ENCODE data around the gene GIMAP6. TPM values are rescaled to one million over a fixed set of nuclear protein-coding genes. Genes with fewer than 3 reads are reported as not detected.

Gene GIMAP6
- total RNA-seq, 2 donors from 2014 or later: 4.8 to 7.1 TPM

DNA sequence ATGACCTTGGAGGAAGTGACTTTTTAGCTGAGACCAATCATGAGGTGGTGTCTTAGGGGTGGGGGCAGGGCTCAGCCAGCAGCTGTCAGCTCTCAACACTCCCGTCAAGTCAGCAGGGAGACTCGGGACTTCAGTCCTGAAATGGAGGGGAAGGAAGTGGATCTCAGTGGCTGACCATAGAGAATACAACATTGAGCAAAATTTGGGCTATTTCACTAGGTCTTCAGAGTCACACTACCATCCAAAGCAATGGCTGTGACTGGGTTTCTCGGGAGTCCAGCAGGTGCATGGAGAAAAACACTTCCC lies 16.8 kb upstream of the GIMAP6 start:
- intact Hi-C loops (cut with DNase I): no loop called here
- no peak overlapping the region for H3K27ac ChIP-seq
- no peak overlapping the region for H3K4me3 ChIP-seq
- H3K4me1 ChIP-seq: no peaks in the 10 kb centered on the region
- H3K36me3 ChIP-seq: no peaks in the 10 kb centered on the region
- H3K9ac ChIP-seq (ENCODE audit: low read depth in 2 of 2, low read length in 2 of 2): no peak overlapping the region
- no peaks in the 10 kb centered on the region for H3K27me3 ChIP-seq
- no peak for DNase-seq
- TF ChIP-seq, protein P1, sequence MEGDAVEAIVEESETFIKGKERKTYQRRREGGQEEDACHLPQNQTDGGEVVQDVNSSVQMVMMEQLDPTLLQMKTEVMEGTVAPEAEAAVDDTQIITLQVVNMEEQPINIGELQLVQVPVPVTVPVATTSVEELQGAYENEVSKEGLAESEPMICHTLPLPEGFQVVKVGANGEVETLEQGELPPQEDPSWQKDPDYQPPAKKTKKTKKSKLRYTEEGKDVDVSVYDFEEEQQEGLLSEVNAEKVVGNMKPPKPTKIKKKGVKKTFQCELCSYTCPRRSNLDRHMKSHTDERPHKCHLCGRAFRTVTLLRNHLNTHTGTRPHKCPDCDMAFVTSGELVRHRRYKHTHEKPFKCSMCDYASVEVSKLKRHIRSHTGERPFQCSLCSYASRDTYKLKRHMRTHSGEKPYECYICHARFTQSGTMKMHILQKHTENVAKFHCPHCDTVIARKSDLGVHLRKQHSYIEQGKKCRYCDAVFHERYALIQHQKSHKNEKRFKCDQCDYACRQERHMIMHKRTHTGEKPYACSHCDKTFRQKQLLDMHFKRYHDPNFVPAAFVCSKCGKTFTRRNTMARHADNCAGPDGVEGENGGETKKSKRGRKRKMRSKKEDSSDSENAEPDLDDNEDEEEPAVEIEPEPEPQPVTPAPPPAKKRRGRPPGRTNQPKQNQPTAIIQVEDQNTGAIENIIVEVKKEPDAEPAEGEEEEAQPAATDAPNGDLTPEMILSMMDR (IDR thresholded peaks at IDR 0.05): no peak
- no peaks in the 10 kb centered on the region for H3K9me3 ChIP-seq

DNA sequence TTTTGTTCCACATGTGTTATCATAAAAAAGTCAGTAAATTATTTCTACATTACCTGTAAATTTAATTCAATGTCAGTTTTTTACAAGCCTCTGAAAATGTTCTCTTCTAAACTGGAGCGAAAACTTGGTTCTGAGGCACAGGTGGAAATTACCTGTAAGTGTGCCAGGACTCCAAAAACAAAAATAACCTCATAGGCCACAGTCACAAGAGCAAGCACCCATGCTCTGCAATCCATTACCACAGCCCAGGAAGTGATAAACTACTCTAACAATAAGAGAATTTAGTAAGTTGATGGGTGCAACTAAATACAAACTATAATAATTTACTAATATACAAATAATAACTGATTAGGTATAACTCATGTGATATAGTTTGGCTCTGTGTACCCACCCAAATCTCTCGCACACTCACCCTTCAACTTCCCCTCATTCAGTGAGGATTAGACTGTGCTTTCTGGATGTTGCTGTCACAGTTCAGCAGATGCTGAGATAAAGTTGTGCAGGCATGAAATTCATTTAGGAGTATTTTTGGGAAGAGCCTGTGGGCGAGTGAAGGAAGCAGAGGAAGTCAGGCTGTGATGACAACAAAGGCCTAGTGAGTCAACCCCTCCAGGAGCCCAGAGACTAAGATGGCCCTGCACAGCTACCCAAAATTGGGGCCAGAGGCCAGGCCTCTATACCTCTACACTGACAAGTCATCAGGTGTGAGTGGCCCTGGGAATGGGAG lies 16.3 kb upstream of the GIMAP6 start:
- DNase-seq: no peak
- Histone ChIP-seq H3K27me3 (no peaks in the 10 kb centered on the region), H3K36me3 (no peaks in the 10 kb centered on the region), H3K9me3 (no peaks in the 10 kb centered on the region), H3K4me3 (no peak overlapping the region), H3K4me1 (no peaks in the 10 kb centered on the region), H3K9ac (ENCODE audit: low read depth in 2 of 2, low read length in 2 of 2) (no peak overlapping the region), H3K27ac (no peak overlapping the region)
- TF ChIP-seq, protein P1 (IDR thresholded peaks at IDR 0.05): no peak
- intact Hi-C loops (cut with DNase I): no loop called here

DNA sequence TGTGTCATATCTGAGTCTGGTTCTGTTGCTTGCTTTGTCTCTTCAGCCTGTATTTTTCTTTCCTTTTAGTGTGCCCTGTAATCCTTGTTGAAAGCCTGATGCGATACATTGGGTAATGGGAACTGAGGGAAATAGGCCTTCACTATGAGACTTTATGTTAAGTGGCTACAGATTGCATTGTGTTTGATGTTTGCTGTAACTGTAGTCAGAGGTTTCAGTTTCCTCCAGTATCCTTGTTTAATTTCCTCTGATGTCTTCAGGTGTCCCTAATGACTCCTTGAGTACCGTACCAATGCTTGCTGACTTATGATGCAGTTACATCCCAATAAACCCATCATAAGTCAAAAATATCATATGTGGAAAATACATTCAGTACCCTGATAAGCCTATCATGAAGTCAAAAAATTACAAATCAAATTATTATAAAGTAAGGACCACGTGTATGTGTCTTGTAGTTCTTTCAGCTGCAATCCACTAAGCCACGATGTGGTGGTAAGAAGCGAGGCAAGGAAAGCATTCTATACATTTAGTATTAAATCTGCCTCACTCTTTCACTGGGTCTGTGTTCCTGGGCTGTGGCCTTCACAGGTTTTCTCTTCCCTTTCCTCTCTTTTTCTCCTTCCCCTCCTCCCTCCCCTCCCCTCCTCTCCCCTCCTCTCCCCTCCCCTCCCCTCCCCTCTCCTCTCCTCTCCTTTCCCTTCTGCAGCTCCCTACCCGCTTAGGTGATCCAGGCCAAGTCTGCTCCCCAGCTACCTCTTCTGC lies 13.3 kb upstream of the GIMAP6 start:
- intact Hi-C loops (cut with DNase I): no loop called here
- no peaks in the 10 kb centered on the region for H3K27me3 ChIP-seq
- no peak overlapping the region for H3K4me3 ChIP-seq
- no peak overlapping the region for H3K9ac ChIP-seq (ENCODE audit: low read depth in 2 of 2, low read length in 2 of 2)
- H3K4me1 ChIP-seq: no peaks in the 10 kb centered on the region
- no peak overlapping the region for H3K27ac ChIP-seq
- TF ChIP-seq, protein P1 (IDR thresholded peaks at IDR 0.05): no peak
- H3K9me3 ChIP-seq: no peaks in the 10 kb centered on the region
- no peaks in the 10 kb centered on the region for H3K36me3 ChIP-seq
- DNase-seq: no peak

DNA sequence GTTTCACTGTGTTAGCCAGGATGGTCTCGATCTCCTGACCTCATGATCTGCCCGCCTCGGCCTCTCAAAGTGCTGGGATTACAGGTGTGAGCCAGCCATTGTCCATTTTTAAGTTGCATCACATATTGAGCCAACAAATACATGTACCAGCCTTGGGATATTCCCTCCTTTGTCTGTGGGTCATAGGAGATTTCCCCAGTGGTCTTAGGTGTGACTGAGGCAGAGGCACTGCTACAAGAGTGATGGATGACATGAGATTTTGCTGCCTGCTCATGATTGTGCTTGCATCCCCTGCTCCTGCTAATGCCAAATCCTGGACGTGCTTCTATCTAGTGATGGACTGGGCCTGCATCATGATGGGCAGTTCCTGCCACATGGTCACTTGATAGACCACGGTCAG lies 10.7 kb upstream of the GIMAP6 start:
- intact Hi-C loops (cut with DNase I): no loop called here

DNA sequence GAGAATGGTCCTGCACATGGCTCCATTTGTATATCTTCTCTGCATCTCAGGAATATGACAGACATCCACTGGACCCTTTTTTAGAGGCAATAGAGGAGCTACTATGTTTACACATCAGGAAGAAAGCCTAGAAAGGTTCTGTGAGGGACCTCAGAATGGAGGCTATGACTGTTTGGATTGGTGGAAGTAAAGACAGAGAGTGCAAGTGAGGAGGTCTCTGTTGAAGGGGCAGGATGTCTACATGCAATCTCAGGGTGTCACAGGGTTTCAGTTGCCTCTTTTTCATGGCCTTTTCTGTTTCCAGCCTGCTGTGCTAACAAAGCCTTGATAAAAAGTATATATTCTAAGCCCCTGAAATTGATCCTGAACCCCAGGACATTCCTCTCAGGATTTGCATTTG lies 9.7 kb upstream of the GIMAP6 start:
- intact Hi-C loops (cut with DNase I): no loop called here
- TF ChIP-seq, protein P1 (IDR thresholded peaks at IDR 0.05): no peak

More for the DNA sequence above, 10.7 kb upstream of the GIMAP6 start:
- H3K9ac ChIP-seq (ENCODE audit: low read depth in 2 of 2, low read length in 2 of 2): no peak overlapping the region
- H3K4me3 ChIP-seq: no peak overlapping the region
- no peaks in the 10 kb centered on the region for H3K9me3 ChIP-seq
- TF ChIP-seq, protein P1 (IDR thresholded peaks at IDR 0.05): no peak
- no peak for DNase-seq
- no peaks in the 10 kb centered on the region for H3K4me1 ChIP-seq
- H3K27ac ChIP-seq: no peak overlapping the region
- H3K27me3 ChIP-seq: no peaks in the 10 kb centered on the region
- no peaks in the 10 kb centered on the region for H3K36me3 ChIP-seq

More for the DNA sequence above, 9.7 kb upstream of the GIMAP6 start:
- H3K9ac ChIP-seq (ENCODE audit: low read depth in 2 of 2, low read length in 2 of 2): no peak overlapping the region
- H3K36me3 ChIP-seq: no peaks in the 10 kb centered on the region
- no peak for DNase-seq
- no peak overlapping the region for H3K27ac ChIP-seq
- no peak overlapping the region for H3K4me3 ChIP-seq
- no peaks in the 10 kb centered on the region for H3K27me3 ChIP-seq
- no peaks in the 10 kb centered on the region for H3K4me1 ChIP-seq
- no peaks in the 10 kb centered on the region for H3K9me3 ChIP-seq

All from colonic mucosa (tissue), 4 donors.